Activated CD4-positive, alpha-beta memory T cell treated with anti-CD3 and anti-CD28 coated beads for 36 hours (primary cell): ENCODE measurements around the gene ACTRT2. TPM values are rescaled to one million over a fixed set of nuclear protein-coding genes. Genes with fewer than 3 reads are reported as not detected.

Experiments
- CTCF ChIA-PET: fragments of 350-600 bp; sonication (Branson Sonifier 250); formaldehyde crosslinking; loops from one replicate; lab custom pipeline; 2021; ENCODE audit warnings: antibody characterized with exemption, inconsistent platforms; lab: Charles Lee
- POLR2A ChIA-PET: fragments of 350-600 bp; sonication (Branson Sonifier 250); formaldehyde crosslinking; loops from one replicate; lab custom pipeline; 2021; ENCODE audit warnings: antibody characterized with exemption; lab: Charles Lee
- DNase-seq: peaks from one replicate; pipeline ENCODE4 v3.0.0-alpha.2; 2020
- H3K27ac Mint-ChIP-seq: one replicate; pipeline ENCODE4 v1.8.0; 2021; ENCODE audit warnings: mixed read lengths
- H3K27me3 Mint-ChIP-seq: one replicate; pipeline ENCODE4 v1.8.0; 2021; ENCODE audit warnings: mixed read lengths
- H3K36me3 Mint-ChIP-seq: one replicate; pipeline ENCODE4 v1.8.0; 2021; ENCODE audit warnings: mixed read lengths
- H3K4me1 Mint-ChIP-seq: one replicate; pipeline ENCODE4 v1.8.0; 2021; ENCODE audit warnings: low read depth, mixed read lengths
- H3K4me3 Mint-ChIP-seq: one replicate; pipeline ENCODE4 v1.8.0; 2021; ENCODE audit warnings: mild to moderate bottlenecking, mixed read lengths
- H3K9me3 Mint-ChIP-seq: one replicate; pipeline ENCODE4 v1.8.0; 2021; ENCODE audit warnings: mixed read lengths
- intact Hi-C: fragments of 100-400 bp; cut with micrococcal nuclease; formaldehyde crosslinking; loops from one replicate; pipeline ENCODE4 v1.15.1; 2023
- total RNA-seq, 2 experiments: library from RNA; stranded (reverse); gene quantifications; one replicate each; pipeline ENCODE4 v1.2.3, GENCODE V29; 2021

ACTRT2 gene
- total RNA-seq, 2 experiments from 2014 or later, result not detected

DNA sequence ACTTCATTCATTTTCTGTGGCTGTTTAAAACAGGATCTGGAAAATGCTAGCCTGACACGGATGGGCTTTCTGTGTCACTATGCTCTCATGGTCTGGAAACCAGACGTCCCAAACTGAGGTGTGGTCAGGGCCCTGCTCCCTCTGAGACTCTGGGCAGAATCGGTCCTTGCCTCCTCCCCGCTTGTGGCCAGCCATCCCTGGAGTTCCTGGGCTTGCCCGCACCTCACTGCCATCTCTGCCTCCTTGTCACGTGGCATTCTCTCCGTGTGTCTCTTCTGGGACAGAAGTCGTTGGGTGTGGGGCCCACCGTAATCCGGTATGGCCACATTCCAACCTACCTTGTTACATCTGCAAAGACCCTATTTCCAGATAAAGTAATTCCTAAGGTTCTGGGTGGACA is 10.1 kb upstream of the ACTRT2 start:
- Mint-ChIP-seq H3K4me3 (no peak overlapping the region), H3K27ac (no peak overlapping the region), H3K4me1 (no peaks in the 10 kb centered on the region), H3K36me3 (peaks cover 2% of the 10 kb centered on the region), H3K27me3 (peaks cover 21% of the 10 kb centered on the region), H3K9me3 (peaks cover 25% of the 10 kb centered on the region)
- POLR2A ChIA-PET, result no interaction called here
- DNase-seq, result no peak
- intact Hi-C loops, result no loop called here
- CTCF ChIA-PET, result no interaction called here

DNA sequence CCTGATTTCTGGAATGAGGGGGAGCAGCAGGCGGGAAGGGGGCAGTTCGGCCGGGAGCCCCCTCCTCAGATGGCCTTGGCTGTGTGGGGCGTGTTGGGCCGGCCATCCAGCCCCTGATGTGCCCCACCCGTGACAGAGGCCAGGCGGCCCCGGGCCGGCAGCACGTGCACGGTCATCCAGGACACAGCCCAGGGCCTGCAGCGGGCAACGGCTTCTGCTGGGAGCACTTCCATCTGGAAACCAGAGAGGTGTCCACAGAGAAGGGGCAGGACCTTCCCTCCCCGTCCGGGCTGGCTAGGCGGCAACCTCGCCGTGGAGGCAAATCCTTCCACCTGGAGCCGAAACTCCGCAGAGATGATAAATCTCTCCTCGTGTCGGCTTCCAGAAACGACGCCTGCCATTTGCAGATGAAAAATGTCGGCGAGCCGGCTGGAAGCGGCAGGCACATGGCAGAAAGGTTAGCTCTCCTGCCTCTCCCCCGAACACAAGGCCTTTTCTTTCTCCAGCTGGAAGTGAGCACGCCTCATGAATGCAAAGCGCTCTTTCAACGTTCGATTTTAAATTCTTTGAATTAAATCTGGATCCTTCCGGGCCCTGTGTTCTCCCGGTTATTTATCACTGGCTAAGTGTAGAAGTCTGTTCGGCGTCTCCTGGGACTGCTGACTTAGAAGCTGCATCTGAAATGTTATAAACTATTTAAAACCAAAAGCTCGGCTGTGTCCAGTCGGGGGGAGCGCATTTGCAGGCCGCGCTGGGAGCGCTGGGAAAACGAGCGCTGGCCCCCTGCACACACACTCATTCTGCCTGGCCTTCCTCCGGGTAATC is 9.4 kb upstream of the ACTRT2 start:
- intact Hi-C loops, result no loop called here
- Mint-ChIP-seq H3K27ac (no peak overlapping the region), H3K4me3 (no peak overlapping the region), H3K4me1 (no peaks in the 10 kb centered on the region), H3K36me3 (peaks cover 2% of the 10 kb centered on the region), H3K27me3 (peaks cover 19% of the 10 kb centered on the region), H3K9me3 (peaks cover 19% of the 10 kb centered on the region)
- CTCF ChIA-PET, result interaction anchor here (1.6 to 2.0 kb wide), 2 partner anchors 35 to 412 kb away, joined by 3 to 9 read pairs; no protein-coding TSS in a partner anchor
- no peak for DNase-seq
- POLR2A ChIA-PET, result no interaction called here

DNA sequence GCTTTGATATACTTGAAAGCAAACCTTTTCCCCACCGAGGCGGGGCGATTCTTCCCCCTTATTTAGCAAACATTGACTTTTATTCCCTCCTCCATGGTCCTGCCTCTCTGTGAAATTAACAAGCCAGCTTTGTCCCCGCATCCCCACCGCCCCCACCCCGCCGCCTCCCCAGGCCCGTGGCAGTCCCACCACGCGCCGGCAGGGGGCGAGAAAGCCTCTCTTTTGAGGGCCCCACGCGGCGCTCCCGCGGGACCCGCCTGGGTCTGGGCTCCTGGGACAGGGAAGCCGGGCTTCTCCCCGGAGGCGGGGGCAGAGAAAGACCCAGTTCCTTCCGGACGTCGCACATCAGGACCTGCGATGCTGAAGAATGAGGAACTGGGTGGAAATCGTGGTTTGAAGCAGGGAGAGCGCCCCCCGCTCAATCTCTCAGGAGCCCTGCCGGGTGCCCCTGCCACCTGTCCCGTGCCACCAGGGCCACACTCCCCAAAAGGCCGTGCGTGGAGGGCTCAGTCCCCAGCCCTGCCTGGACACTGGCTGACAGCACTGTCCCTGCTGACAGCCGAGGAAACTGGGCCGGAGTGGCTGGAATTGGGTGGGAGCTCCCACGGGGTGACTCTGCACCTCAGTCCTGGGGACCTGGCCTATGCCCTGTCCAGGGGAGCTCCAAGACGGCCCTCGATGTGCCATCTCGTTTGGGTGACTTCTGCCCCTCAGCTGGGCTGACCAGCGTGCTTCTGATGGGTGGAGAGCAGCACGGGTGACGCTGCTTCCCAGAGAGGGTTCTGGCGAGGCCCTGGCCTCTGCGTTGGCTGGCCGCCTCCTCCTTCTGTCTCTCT is 8.6 kb upstream of the ACTRT2 start:
- H3K4me3 Mint-ChIP-seq, result no peak overlapping the region
- peaks cover 13% of the 10 kb centered on the region for H3K9me3 Mint-ChIP-seq
- H3K4me1 Mint-ChIP-seq, result no peaks in the 10 kb centered on the region
- no peak overlapping the region for H3K27ac Mint-ChIP-seq
- peaks cover 19% of the 10 kb centered on the region for H3K27me3 Mint-ChIP-seq
- CTCF ChIA-PET, result interaction anchor here (1.2 to 2.0 kb wide), 3 partner anchors 34 to 412 kb away, joined by 3 to 9 read pairs (median 3); no protein-coding TSS in a partner anchor
- POLR2A ChIA-PET, result no interaction called here
- H3K36me3 Mint-ChIP-seq, result peaks cover 2% of the 10 kb centered on the region
- peak; percentile 50 for DNase-seq
- intact Hi-C loops, result no loop called here

DNA sequence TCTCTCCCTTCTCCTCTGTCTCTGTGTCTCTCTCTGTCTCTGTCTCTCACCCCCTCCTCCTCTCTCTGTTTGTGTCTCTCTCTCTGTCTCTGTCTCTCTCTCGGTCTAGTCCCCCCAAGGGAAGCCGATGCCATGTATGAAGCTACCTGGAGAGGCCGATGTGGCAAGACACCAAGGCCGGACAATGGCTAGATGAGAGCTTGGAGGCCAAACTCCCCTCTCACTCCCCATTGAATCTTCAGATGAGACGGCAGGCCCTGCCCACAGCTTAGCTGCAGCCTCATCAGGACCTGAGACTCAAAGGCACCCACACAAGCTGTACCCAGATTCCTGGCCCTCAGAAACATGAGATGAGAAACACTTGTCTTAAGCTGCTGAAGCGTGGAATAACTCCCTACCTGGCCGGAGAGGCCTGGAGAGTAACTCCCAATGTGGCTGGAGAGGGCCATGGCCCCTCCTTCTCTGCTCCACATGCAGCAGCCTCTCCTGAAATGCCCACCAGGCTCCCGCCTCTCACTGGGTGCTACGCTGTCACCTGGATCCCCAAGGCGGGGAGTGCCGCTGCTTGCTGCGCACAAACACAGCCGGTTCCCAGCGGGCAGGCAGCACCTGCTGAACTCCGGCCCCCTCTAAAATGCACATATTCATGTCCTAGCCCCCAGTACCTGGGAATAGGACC is 7.8 kb upstream of the ACTRT2 start:
- CTCF ChIA-PET, result interaction anchor here (1.2 to 2.0 kb wide), 2 partner anchors 117 to 411 kb away, joined by 3 to 9 read pairs; no protein-coding TSS in a partner anchor
- H3K4me3 Mint-ChIP-seq, result no peak overlapping the region
- H3K9me3 Mint-ChIP-seq, result peaks cover 4% of the 10 kb centered on the region

DNA sequence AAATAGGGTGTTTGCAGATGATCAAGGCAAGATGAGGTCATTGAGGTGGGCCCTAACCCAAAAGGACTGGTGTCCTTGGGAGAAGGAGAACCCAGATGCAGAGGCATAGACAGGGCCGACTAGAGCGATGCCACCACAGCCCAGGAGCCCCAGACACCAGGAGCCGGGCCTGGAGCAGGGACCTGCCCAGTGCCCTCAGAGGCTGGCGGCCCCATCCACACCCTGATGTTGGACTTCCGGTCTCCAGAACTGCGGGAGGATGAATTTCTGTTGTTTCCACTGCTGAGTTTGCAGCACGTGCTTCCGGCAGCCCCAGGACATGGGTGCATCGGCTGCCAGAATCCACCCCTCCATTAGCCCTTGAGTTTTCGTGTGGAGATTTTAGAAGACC is 7.2 kb upstream of the ACTRT2 start:
- H3K27ac Mint-ChIP-seq, result no peak overlapping the region
- no peaks in the 10 kb centered on the region for H3K36me3 Mint-ChIP-seq
- ChIA-PET CTCF (interaction anchor here (1.2 kb wide), 1 partner anchor 116 kb away, joined by 3 read pairs; no protein-coding TSS in a partner anchor), POLR2A (no interaction called here)
- no peaks in the 10 kb centered on the region for H3K9me3 Mint-ChIP-seq
- H3K4me3 Mint-ChIP-seq, result no peak overlapping the region
- no peak for DNase-seq
- H3K27me3 Mint-ChIP-seq, result peaks cover 21% of the 10 kb centered on the region
- no peaks in the 10 kb centered on the region for H3K4me1 Mint-ChIP-seq
- intact Hi-C loops, result no loop called here

More for the DNA sequence above, 7.8 kb upstream of the ACTRT2 start:
- peaks cover 1% of the 10 kb centered on the region for H3K36me3 Mint-ChIP-seq
- intact Hi-C loops, result no loop called here
- no peak for DNase-seq
- peaks cover 21% of the 10 kb centered on the region for H3K27me3 Mint-ChIP-seq
- POLR2A ChIA-PET, result no interaction called here
- H3K4me1 Mint-ChIP-seq, result no peaks in the 10 kb centered on the region
- no peak overlapping the region for H3K27ac Mint-ChIP-seq

DNA sequence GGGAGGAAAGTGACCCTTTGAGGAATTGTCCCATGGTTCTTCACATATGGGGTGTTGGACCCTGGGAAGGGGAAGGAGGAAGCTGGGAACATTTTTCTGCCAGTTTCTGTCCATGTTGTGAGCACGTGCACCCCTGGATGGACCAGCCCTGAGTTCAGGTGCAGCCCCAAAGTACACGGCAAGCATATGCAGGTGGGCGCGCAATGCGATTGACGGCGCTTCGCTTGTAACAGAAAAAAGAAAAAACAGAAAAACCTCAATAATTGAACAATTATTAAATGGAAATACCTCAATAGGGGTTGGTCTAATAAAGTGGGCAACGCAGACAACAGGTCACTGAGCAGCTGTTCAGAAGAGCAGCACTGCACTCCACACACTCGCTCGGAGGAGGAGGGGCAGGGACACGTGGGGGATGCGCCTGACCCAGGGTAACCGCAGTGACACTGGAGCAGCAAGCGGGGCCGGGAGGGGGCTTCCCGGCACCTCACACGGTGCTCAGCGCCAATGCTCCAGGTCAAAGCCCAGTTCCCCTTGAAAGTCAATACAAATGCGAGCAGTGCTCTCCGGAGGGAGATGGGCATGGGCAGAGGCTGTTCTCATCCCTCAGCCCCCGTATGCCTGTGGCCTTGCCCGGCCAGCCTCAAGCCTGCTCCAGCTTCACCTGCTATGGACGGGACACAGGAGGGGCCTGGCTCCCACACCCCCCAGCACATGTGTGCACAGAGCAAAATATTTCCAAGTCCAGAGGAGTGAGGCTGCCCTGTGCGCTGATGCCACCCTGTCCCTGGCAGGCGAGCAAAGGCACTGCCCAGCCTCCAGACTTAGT is 6.6 kb upstream of the ACTRT2 start:
- no peak overlapping the region for H3K4me3 Mint-ChIP-seq
- ChIA-PET POLR2A (no interaction called here), CTCF (no interaction called here)
- no peaks in the 10 kb centered on the region for H3K4me1 Mint-ChIP-seq
- H3K36me3 Mint-ChIP-seq, result no peaks in the 10 kb centered on the region
- no peak for DNase-seq
- no peak overlapping the region for H3K27ac Mint-ChIP-seq
- H3K27me3 Mint-ChIP-seq, result peaks cover 20% of the 10 kb centered on the region
- intact Hi-C loops, result no loop called here
- H3K9me3 Mint-ChIP-seq, result no peaks in the 10 kb centered on the region

DNA sequence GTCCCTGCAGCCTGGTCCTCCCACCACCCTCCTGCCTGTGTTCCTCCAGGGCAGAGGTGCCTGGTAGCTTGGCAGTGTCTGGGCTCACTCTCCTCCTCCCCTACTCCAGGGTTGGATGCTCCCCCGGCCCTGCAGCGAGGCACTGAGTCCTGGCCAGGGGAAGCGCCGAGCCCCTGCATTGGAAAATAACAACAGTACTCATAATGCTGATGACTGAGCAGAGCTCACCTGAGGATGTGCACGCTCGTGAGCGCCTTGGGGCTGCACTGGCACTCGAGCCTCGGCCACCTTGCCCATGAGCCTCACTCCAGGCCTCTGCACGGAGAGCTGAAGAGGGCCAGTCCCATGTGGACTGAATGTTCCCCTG is 6.0 kb upstream of the ACTRT2 start:
- ChIA-PET POLR2A (no interaction called here), CTCF (no interaction called here)
- intact Hi-C loops, result no loop called here
- no peak overlapping the region for H3K4me3 Mint-ChIP-seq
- no peaks in the 10 kb centered on the region for H3K36me3 Mint-ChIP-seq
- no peaks in the 10 kb centered on the region for H3K4me1 Mint-ChIP-seq
- DNase-seq, result no peak
- H3K9me3 Mint-ChIP-seq, result no peaks in the 10 kb centered on the region
- peaks cover 18% of the 10 kb centered on the region for H3K27me3 Mint-ChIP-seq
- H3K27ac Mint-ChIP-seq, result no peak overlapping the region

DNA sequence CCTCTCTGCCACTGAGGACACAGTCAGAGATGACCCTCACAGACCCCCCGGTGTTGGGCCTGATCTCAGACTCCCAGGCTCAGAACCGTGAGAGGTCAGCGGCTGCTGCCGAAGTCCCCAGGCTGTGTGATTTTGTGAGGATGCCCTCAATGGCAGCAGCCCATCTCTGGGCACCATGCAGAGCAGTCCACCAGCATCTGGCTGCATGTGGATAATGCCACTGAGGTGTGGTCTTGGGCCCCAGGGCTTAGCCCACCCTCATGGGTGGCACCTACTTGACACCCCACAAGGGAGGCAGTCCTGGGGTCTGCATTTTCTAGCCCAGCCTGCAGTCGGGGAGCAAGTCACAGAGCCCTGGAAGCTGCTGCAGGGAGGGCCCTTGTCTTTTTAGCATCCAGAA is 5.5 kb upstream of the ACTRT2 start:
- H3K27ac Mint-ChIP-seq, result no peak overlapping the region
- POLR2A ChIA-PET, result no interaction called here
- CTCF ChIA-PET, result no interaction called here
- no peaks in the 10 kb centered on the region for H3K36me3 Mint-ChIP-seq
- DNase-seq, result no peak
- intact Hi-C loops, result no loop called here
- H3K4me3 Mint-ChIP-seq, result no peak overlapping the region
- H3K9me3 Mint-ChIP-seq, result no peaks in the 10 kb centered on the region
- peaks cover 16% of the 10 kb centered on the region for H3K27me3 Mint-ChIP-seq
- H3K4me1 Mint-ChIP-seq, result no peaks in the 10 kb centered on the region

DNA sequence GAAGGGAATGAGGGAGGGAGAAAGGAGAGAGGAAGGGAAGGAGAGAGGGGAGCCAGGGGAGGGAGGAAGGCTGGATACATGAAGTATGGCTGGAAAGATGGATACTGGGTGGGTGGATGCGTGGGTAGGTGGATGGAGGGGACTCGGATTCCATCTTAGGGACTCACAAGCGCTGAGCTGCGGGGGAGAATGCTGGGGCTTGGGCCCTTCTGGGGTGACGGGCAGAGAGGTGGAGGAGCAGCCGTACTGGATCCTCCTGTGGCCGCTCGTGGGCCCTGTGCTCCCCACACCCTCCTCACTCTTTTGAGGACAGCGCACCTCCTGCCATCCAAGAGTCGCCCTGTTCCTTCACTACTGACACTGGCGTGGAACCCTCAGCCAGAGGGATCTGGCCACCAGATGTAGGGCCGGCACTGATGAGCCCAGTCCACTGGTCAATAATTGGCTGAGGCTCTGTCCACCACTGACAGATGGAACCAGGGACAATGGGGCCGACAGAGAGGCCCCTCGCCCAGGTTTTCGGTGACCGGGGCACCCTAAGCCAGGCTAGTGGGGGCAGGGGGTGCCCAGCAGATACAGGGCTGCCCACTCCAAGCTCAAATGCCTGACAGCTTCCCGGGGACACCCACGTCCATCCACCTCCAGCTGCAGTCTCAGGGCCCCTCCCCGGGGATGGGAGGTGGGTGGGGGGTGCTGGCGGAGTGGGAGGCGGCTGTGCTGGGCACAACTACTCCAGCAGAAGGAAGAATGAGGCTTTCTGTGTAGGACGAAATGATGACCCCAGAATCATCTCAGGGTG is 4.4 kb upstream of the ACTRT2 start:
- Mint-ChIP-seq H3K36me3 (no peaks in the 10 kb centered on the region), H3K27me3 (peaks cover 10% of the 10 kb centered on the region), H3K9me3 (no peaks in the 10 kb centered on the region), H3K27ac (no peak overlapping the region), H3K4me1 (no peaks in the 10 kb centered on the region), H3K4me3 (no peak overlapping the region)
- intact Hi-C loops, result no loop called here
- CTCF ChIA-PET, result no interaction called here
- POLR2A ChIA-PET, result no interaction called here
- no peak for DNase-seq

DNA sequence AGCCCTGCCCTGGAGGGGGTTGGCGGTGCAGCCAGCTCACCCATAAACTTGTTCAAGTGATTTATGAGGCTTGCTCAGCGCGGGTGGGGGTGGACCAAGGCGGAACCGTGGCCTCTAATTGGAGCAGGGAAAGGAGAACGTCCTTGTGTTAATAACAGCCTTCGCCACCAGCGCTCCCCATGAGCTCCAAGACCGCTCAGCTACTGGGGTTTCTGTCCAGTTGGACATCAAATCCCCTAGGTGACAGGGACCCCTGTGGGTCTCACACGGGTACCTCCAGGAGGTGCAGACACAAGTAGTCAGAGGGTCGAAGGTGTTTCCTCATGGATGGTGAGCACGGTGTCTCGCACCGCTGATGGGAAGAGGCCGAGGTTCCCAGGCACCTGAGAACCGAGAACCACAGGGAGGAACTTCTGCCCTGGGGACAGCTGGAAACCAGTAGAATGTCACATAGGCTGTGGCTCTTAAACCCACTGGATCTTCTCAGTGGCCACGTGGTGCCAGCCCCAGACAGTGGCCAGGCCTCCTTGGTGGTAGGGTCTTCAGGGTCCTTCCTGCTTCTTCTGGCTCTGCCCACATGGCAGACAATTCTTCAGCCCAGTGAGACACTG is 3.7 kb upstream of the ACTRT2 start:
- Mint-ChIP-seq H3K9me3 (no peaks in the 10 kb centered on the region), H3K27ac (no peak overlapping the region), H3K36me3 (no peaks in the 10 kb centered on the region), H3K27me3 (peaks cover 10% of the 10 kb centered on the region), H3K4me1 (no peaks in the 10 kb centered on the region), H3K4me3 (no peak overlapping the region)
- peak; percentile 6 for DNase-seq
- intact Hi-C loops, result no loop called here
- POLR2A ChIA-PET, result no interaction called here
- CTCF ChIA-PET, result no interaction called here
